Measurements from ENCODE around the gene PCNT.

- TF ChIP-seq CTCF (IDR thresholded peaks at IDR 0.05; ENCODE audit: low read depth, low read length), result no peak; the same call in 1 of the 2 replicates
- no peak for TF ChIP-seq EZH2phosphoT487 (IDR thresholded peaks at IDR 0.05; ENCODE audit: low read depth)
Measured at GRCh38 chr21:46324390-46325072, 575 bp downstream of the PCNT start.

Measured in OCI-LY3 (cell line).